H9 (cell line): ENCODE measurements around the gene PLXND1. TPM values are rescaled to one million over a fixed set of nuclear protein-coding genes. Genes with fewer than 3 reads are reported as not detected.

Experiments used
- DNase-seq: peaks from one replicate; pipeline ENCODE4 v3.0.0-alpha.2; 2017
- H2AFZ ChIP-seq: one replicate; pipeline ENCODE4 v1.6.1; 2013; ENCODE audit warnings: mild to moderate bottlenecking, low read length, control low read depth, moderate library complexity
- H2AK5ac ChIP-seq: 2 replicates; pipeline ENCODE4 v1.6.1; 2013; ENCODE audit warnings: low read length, control low read depth, mixed read lengths; ENCODE audit not compliant: insufficient read length
- H2BK120ac ChIP-seq: one replicate; pipeline ENCODE4 v1.6.1; 2013; ENCODE audit warnings: low read depth, mild to moderate bottlenecking, low read length, control low read depth, inconsistent platforms; ENCODE audit not compliant: poor library complexity, severe bottlenecking
- H2BK12ac ChIP-seq: 2 replicates; pipeline ENCODE4 v1.6.1; 2013; ENCODE audit warnings: low read length, control low read depth, mixed read lengths, low read depth; ENCODE audit not compliant: insufficient read length
- H2BK15ac ChIP-seq: 2 replicates; pipeline ENCODE4 v1.6.1; 2013; ENCODE audit warnings: low read depth, low read length, control low read depth
- H2BK20ac ChIP-seq: one replicate; pipeline ENCODE4 v1.6.1; 2013; ENCODE audit warnings: low read depth, mild to moderate bottlenecking, low read length, control low read depth, inconsistent platforms; ENCODE audit not compliant: poor library complexity, severe bottlenecking
- H2BK5ac ChIP-seq: 2 replicates; pipeline ENCODE4 v1.6.1; 2013; ENCODE audit warnings: low read length, control low read depth, mixed read lengths; ENCODE audit not compliant: insufficient read length
- H3K14ac ChIP-seq: 2 replicates; pipeline ENCODE4 v1.6.1; 2013; ENCODE audit warnings: low read length, control low read depth; ENCODE audit not compliant: insufficient read depth
- H3K18ac ChIP-seq: 2 replicates; pipeline ENCODE4 v1.6.1; 2013; ENCODE audit warnings: low read depth, mild to moderate bottlenecking, mixed read lengths, low read length, control low read depth; ENCODE audit not compliant: insufficient read length
- H3K23ac ChIP-seq: 2 replicates; pipeline ENCODE4 v1.6.1; 2013; ENCODE audit warnings: low read length, control low read depth, mixed read lengths, low read depth; ENCODE audit not compliant: insufficient read length
- H3K23me2 ChIP-seq: 2 replicates; pipeline ENCODE4 v1.6.1; 2013; ENCODE audit warnings: low read depth, mild to moderate bottlenecking, mixed read lengths, low read length, control low read depth; ENCODE audit not compliant: insufficient read length, poor library complexity, severe bottlenecking
- H3K27ac ChIP-seq: 2 replicates; pipeline ENCODE4 v1.5.1; 2013; ENCODE audit warnings: low read length, control low read depth, mixed read lengths, low read depth; ENCODE audit not compliant: insufficient read length
- H3K27me3 ChIP-seq: 2 replicates; pipeline ENCODE4 v1.6.1; 2013; ENCODE audit warnings: low read length, control low read depth, inconsistent platforms; ENCODE audit not compliant: insufficient read depth
- H3K4ac ChIP-seq: 2 replicates; pipeline ENCODE4 v1.6.1; 2013; ENCODE audit warnings: low read depth, mild to moderate bottlenecking, control low read depth, inconsistent platforms, low read length, moderate library complexity
- H3K4me1 ChIP-seq: 2 replicates; pipeline ENCODE4 v1.6.1; 2013; ENCODE audit warnings: low read length, control low read depth, inconsistent platforms; ENCODE audit not compliant: insufficient read depth
- H3K4me2 ChIP-seq: 2 replicates; pipeline ENCODE4 v1.6.1; 2013; ENCODE audit warnings: low read length, control low read depth, mixed read lengths; ENCODE audit not compliant: insufficient read length, insufficient read depth
- H3K56ac ChIP-seq: 2 replicates; pipeline ENCODE4 v1.6.1; 2013; ENCODE audit warnings: low read depth, mild to moderate bottlenecking, mixed read lengths, low read length, control low read depth; ENCODE audit not compliant: insufficient read length
- H3K79me1 ChIP-seq: 2 replicates; pipeline ENCODE4 v1.6.1; 2013; ENCODE audit warnings: low read depth, mild to moderate bottlenecking, moderate library complexity, low read length, control low read depth, inconsistent platforms; ENCODE audit not compliant: insufficient read depth, poor library complexity, severe bottlenecking
- H3K79me2 ChIP-seq: 2 replicates; pipeline ENCODE4 v1.6.1; 2013; ENCODE audit warnings: low read length, control low read depth, inconsistent platforms; ENCODE audit not compliant: insufficient read depth
- H3K9ac ChIP-seq: 2 replicates; pipeline ENCODE4 v1.6.1; 2013; ENCODE audit warnings: low read length, control low read depth, mixed read lengths; ENCODE audit not compliant: insufficient read length; ENCODE audit errors: extremely low read depth
- H3K9me3 ChIP-seq: one replicate; pipeline ENCODE4 v1.6.1; 2013; ENCODE audit warnings: low read depth, low read length, inconsistent platforms; ENCODE audit not compliant: control insufficient read depth
- H3T11ph ChIP-seq: one replicate; pipeline ENCODE4 v1.6.1; 2013; ENCODE audit warnings: mild to moderate bottlenecking, low read length, control low read depth, inconsistent platforms
- H4K20me1 ChIP-seq: one replicate; pipeline ENCODE4 v1.6.1; 2013; ENCODE audit not compliant: control insufficient read depth, insufficient read length, insufficient read depth
- H4K5ac ChIP-seq: 2 replicates; pipeline ENCODE4 v1.6.1; 2013; ENCODE audit warnings: low read depth, mild to moderate bottlenecking, mixed read lengths, low read length, control low read depth; ENCODE audit not compliant: insufficient read length
- H4K8ac ChIP-seq: replicated peaks from 2 replicates; pipeline ENCODE4 v1.6.1; 2013; ENCODE audit warnings: low read length, control low read depth, mixed read lengths, low read depth; ENCODE audit not compliant: insufficient read length
- H4K91ac ChIP-seq: 2 replicates; pipeline ENCODE4 v1.6.1; 2013; ENCODE audit warnings: low read depth, mild to moderate bottlenecking, moderate library complexity, mixed read lengths, low read length, control low read depth; ENCODE audit not compliant: insufficient read length
- H3K27ac Mint-ChIP-seq, 3 experiments: 2 replicates in 2 of 3; 3 replicates in 1 of 3; pipeline ENCODE4 v1.8.0; 2020 to 2021; ENCODE audit warnings: mixed read lengths in 3 of 3, mild to moderate bottlenecking in 1 of 3, moderate library complexity in 1 of 3
- H3K27me3 Mint-ChIP-seq: 2 replicates; pipeline ENCODE4 v1.8.0; 2021; ENCODE audit warnings: low read depth, mild to moderate bottlenecking, moderate library complexity, mixed read lengths
- H3K36me3 Mint-ChIP-seq, 3 experiments: 2 replicates in 2 of 3; 3 replicates in 1 of 3; pipeline ENCODE4 v1.8.0; 2020 to 2021; ENCODE audit warnings: low read depth in 3 of 3, mixed read lengths in 3 of 3; ENCODE audit not compliant: insufficient read depth in 1 of 3
- H3K4me1 Mint-ChIP-seq, 2 experiments: 2 replicates each; pipeline ENCODE4 v1.8.0; 2020; ENCODE audit warnings: mixed read lengths in 2 of 2
- H3K4me3 Mint-ChIP-seq, 2 experiments: 2 replicates in 1 of 2; 3 replicates in 1 of 2; pipeline ENCODE4 v1.8.0; 2020 to 2021; ENCODE audit warnings: mild to moderate bottlenecking in 2 of 2, mixed read lengths in 2 of 2, moderate library complexity in 1 of 2
- H3K9me3 Mint-ChIP-seq, 2 experiments: 2 replicates in 1 of 2; 3 replicates in 1 of 2; pipeline ENCODE4 v1.8.0; 2020; ENCODE audit warnings: mild to moderate bottlenecking in 2 of 2, mixed read lengths in 2 of 2, moderate library complexity in 1 of 2
- WGBS: extraction: QIAGEN DNeasy Blood & Tissue Kit; methylation state at CpG from one replicate; pipeline ENCODE4 v1.1.7; 2013; ENCODE audit warnings: missing lambda C conversion rate, low lambda C conversion rate, mixed read lengths; ENCODE audit not compliant: insufficient read length; ENCODE audit errors: extremely low coverage; 5-methylcytosine and 5-hydroxymethylcytosine counted together
- total RNA-seq: library from RNA; stranded (reverse); gene quantifications from 2 replicates; pipeline ENCODE4 v1.2.1, GENCODE V29; 2021
- TF ChIP-seq, protein P1 (sequence below): fragments of 200-600 bp; sonication (generic); conservative IDR thresholded peaks from 3 replicates; pipeline ENCODE4 v1.8.0; 2021; ENCODE audit warnings: antibody characterized with exemption, mild to moderate bottlenecking

The PLXND1 gene
- total RNA-seq, 1 experiment from 2014 or later, result 50.9 TPM

DNA sequence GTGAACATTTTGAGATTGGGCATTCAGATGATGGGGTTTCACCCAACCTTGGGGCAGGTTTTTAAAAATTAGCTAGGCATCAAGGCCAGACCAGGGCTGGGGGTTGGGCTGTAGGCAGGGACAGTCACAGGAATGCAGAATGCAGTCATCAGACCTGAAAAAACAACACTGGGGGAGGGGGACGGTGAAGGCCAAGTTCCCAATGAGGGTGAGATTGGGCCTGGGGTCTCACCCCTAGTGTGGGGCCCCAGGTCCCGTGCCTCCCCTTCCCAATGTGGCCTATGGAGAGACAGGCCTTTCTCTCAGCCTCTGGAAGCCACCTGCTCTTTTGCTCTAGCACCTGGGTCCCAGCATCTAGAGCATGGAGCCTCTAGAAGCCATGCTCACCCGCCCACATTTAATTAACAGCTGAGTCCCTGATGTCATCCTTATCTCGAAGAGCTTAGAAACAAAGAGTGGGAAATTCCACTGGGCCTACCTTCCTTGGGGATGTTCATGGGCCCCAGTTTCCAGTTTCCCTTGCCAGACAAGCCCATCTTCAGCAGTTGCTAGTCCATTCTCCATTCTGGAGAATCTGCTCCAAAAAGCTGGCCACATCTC lies 71.9 kb downstream of the PLXND1 start:
- Histone ChIP-seq H4K91ac (no peak overlapping the region), H4K20me1 (no peaks in the 10 kb centered on the region), H3K14ac (no peak overlapping the region), H3K56ac (no peak overlapping the region), H3K79me1 (no peaks in the 10 kb centered on the region), H3K18ac (no peak overlapping the region), H3K79me2 (no peaks in the 10 kb centered on the region), H2BK20ac (no peak overlapping the region), H3T11ph (no peak overlapping the region), H3K9ac (no peak overlapping the region), H4K5ac (no peak overlapping the region), H3K23ac (no peak overlapping the region), H2BK12ac (no peak overlapping the region), H3K23me2 (no peaks in the 10 kb centered on the region), H3K9me3 (no peaks in the 10 kb centered on the region), H2BK15ac (no peak overlapping the region), H3K27me3 (no peaks in the 10 kb centered on the region), H3K4me1 (peaks cover 15% of the 10 kb centered on the region; the same call in 1 of the 2 replicates), H2AK5ac (no peak overlapping the region), H3K4me2 (no peak overlapping the region), H3K27ac (no peak overlapping the region), H4K8ac (no peak overlapping the region), H2BK5ac (no peak overlapping the region), H2AFZ (no peak overlapping the region), H2BK120ac (no peak overlapping the region), H3K4ac (no peak overlapping the region)
- TF ChIP-seq, protein P1, sequence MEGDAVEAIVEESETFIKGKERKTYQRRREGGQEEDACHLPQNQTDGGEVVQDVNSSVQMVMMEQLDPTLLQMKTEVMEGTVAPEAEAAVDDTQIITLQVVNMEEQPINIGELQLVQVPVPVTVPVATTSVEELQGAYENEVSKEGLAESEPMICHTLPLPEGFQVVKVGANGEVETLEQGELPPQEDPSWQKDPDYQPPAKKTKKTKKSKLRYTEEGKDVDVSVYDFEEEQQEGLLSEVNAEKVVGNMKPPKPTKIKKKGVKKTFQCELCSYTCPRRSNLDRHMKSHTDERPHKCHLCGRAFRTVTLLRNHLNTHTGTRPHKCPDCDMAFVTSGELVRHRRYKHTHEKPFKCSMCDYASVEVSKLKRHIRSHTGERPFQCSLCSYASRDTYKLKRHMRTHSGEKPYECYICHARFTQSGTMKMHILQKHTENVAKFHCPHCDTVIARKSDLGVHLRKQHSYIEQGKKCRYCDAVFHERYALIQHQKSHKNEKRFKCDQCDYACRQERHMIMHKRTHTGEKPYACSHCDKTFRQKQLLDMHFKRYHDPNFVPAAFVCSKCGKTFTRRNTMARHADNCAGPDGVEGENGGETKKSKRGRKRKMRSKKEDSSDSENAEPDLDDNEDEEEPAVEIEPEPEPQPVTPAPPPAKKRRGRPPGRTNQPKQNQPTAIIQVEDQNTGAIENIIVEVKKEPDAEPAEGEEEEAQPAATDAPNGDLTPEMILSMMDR, result no peak
- no CpG with 5 or more reads among the region's 4 CpGs for WGBS
- Mint-ChIP-seq H3K27me3 (peaks cover 11% of the 10 kb centered on the region), H3K4me3 (no peak overlapping the region), H3K9me3 (no peaks in the 10 kb centered on the region), H3K4me1 (peaks cover 46 to 54% of the 10 kb centered on the region in 2 experiments), H3K36me3 (no peaks in the 10 kb centered on the region; a peak in 1 of 7 replicates), H3K27ac (no peak overlapping the region)
- DNase-seq, result no peak
